ENCODE results near the gene LRRC45. TPM values are rescaled to one million over a fixed set of nuclear protein-coding genes. Genes with fewer than 3 reads are reported as not detected.
A peak's percentile ranks its signal among the peaks of the same experiment; 100 is the strongest.
"Not testable (repeated sequence)": the region's sequence is repeated elsewhere in the genome, so short reads cannot be mapped to it uniquely, and the experiment has no call there.

The LRRC45 gene
- total RNA-seq, 1 experiment from 2014 or later = 35.2 TPM

DNA sequence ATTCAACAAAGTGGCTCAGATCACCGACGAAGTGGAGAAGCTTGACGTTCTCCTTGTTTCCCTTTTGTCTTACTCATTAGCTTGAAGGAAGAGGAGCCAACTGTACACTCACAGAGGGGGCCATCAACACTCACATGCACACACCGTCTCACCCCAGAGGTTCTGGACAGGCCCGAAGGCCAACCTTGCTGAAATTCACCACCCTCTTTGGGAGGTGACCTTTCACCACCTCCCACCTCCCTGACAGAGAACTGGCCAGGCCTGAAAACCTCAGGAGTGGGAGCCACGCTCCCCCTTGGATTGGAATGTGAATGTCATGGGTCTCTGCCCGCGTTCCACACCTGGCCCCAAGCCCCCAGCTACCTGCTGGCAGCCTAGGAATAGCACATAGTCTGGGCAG, 12.4 kb downstream of the LRRC45 start:
- H3K4me3 ChIP-seq = no peak overlapping the region
- DNase-seq (ENCODE audit: low read depth in 1 of 2, low spot score in 2 of 2) = no peak
- H3K4me1 ChIP-seq (replicated peaks) = peaks cover 30% of the 10 kb centered on the region
- no peaks in the 10 kb centered on the region for H3K9me3 ChIP-seq (replicated peaks)
- H3K27me3 ChIP-seq (replicated peaks) = no peaks in the 10 kb centered on the region
- H3K27ac ChIP-seq = no peak overlapping the region
- peaks cover 27% of the 10 kb centered on the region for H3K36me3 ChIP-seq

DNA sequence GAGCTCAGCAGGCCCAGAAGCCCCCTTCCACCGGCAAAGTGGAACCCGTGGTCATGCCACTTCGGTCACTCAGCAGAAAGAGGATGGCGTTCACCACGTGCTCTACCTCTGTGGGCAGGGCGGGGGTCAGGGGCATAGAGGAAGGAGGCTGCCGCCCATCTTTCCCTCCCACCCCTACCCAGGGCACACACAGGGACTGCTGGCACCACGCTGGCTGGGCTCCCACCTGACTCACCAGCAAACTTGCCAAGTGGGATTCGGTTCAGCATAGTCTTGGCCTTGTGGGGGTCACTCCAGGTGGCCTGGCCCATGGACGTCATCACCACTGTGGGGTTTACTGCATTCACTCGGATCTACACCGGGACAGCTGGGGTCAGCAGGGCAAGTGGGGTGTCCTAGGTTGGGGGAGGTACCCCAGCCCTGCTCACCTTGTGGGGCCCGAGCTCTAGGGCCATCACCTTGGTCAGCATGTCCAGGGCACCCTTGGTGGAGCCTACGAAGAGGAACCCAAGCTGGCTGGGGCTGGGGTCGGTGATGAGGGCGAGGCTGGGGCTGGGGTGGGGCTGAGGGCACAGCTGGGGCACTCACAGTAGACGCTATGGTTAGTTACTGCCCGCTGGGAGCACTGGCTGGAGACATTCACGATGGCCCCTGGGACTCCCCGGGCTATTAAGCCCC, 13.0 kb downstream of the LRRC45 start:
- DNase-seq (ENCODE audit: low read depth in 1 of 2, low spot score in 2 of 2) = no peak
- no peaks in the 10 kb centered on the region for H3K27me3 ChIP-seq (replicated peaks)
- peaks cover 24% of the 10 kb centered on the region for H3K4me1 ChIP-seq (replicated peaks)
- H3K4me3 ChIP-seq = peak overlapping the region; percentile 55; the same call in 1 of the 2 replicates
- peaks cover 24% of the 10 kb centered on the region for H3K36me3 ChIP-seq
- no peak overlapping the region for H3K27ac ChIP-seq
- no peaks in the 10 kb centered on the region for H3K9me3 ChIP-seq (replicated peaks)

DNA sequence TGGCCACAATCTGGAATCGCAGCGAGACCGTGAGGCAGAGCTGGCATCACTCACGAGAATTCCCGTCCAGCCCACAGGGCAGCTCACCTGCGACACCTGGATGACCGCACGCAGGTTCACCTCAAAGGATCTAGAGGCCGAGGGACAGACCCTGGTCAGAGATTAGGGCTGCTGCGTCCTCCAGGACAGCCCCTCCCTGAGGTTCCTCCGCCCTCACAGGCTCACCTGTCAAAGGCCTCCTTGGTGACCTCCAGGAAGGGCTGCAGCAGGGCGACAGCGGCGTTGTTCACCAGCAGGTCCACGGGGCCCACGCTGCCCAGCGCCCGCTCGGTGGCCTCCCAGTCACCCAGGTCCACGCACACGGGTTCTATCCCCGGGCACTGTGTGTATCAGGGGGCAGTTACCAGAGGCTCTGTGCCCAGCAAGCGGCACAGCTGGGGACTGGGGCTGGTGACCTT, 13.6 kb downstream of the LRRC45 start:
- Histone ChIP-seq H3K4me1 (replicated peaks) (peaks cover 21% of the 10 kb centered on the region), H3K36me3 (peaks cover 22% of the 10 kb centered on the region), H3K27ac (no peak overlapping the region), H3K4me3 (peak overlapping the region; percentile 55), H3K27me3 (replicated peaks) (no peaks in the 10 kb centered on the region), H3K9me3 (replicated peaks) (no peaks in the 10 kb centered on the region)
- no peak for DNase-seq (ENCODE audit: low read depth in 1 of 2, low spot score in 2 of 2)

DNA sequence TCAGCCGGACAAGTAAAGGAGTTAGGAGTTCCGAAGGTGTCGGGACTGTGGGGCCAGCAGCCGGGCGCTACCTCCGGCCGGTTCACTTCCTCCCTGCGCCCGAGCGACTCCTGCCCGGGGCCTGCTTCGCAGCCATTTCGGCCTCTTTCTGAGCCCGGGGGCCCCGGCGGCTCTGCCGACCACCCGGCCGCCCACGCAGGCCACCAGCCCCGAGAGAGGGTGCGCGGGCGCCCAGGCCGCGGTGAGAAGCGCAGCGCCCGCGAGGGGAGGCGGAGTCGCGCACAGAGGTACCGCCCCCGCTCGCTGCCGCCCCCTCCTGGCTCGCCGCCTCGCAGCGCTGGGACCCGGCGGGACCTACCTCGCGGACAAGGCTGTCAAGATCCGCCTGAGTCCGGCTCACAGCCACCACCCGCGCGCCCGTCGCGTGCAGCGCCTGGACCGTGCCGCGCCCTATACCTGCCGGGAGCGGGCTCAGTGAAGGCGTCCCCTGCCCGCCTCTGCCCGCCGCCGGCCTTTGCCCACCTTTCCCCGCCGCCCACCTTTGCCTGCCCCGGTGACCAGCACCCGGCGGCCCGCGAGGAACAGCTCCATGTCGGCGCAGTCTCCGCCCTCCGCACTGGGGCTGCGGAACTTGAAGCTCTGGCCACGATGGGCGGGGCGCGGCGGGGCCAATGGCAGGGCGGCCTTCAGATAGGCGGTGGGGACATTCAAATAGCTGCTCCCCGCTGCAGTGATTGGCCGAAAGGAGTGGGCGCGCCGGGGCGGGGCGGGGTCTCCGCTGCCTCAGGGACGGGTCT, 14.2 kb downstream of the LRRC45 start, which contains the start of gene DCXR:
TSS of gene DCXR (minus strand) at position 606 of the 797 bp plus-strand sequence. CDS start at position 591, 15 bp downstream.
- no peaks in the 10 kb centered on the region for H3K27me3 ChIP-seq (replicated peaks)
- peak within 1 kb of the TSS; percentile 55 for H3K4me3 ChIP-seq
- DNase-seq (ENCODE audit: low read depth in 1 of 2, low spot score in 2 of 2) = peak; percentile 99
- peaks cover 22% of the 10 kb centered on the region for H3K36me3 ChIP-seq
- H3K27ac ChIP-seq = peak within 1 kb of the TSS; percentile 59
- peaks cover 16% of the 10 kb centered on the region for H3K4me1 ChIP-seq (replicated peaks)
- no peaks in the 10 kb centered on the region for H3K9me3 ChIP-seq (replicated peaks)

DNA sequence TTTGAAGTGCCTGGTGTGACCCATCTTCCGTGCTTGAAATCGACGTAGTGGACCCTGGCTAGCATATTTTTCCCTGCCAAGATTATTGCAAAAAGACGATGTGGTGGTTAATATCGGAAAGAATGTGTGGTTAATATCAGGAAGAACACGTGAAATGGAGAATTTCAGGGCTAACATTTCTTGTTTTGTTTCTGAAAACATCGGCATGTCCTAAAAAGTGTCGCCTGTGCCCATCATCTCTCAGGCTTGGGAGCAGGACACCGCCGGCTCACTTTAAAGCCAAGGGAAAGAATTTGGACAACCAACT, 14.7 kb downstream of the LRRC45 start:
- Histone ChIP-seq H3K9me3 (replicated peaks) (no peaks in the 10 kb centered on the region), H3K27ac (no peak overlapping the region), H3K4me3 (peak overlapping the region; percentile 55), H3K36me3 (peaks cover 22% of the 10 kb centered on the region), H3K4me1 (replicated peaks) (peaks cover 16% of the 10 kb centered on the region), H3K27me3 (replicated peaks) (no peaks in the 10 kb centered on the region)
- no peak for DNase-seq (ENCODE audit: low read depth in 1 of 2, low spot score in 2 of 2)

DNA sequence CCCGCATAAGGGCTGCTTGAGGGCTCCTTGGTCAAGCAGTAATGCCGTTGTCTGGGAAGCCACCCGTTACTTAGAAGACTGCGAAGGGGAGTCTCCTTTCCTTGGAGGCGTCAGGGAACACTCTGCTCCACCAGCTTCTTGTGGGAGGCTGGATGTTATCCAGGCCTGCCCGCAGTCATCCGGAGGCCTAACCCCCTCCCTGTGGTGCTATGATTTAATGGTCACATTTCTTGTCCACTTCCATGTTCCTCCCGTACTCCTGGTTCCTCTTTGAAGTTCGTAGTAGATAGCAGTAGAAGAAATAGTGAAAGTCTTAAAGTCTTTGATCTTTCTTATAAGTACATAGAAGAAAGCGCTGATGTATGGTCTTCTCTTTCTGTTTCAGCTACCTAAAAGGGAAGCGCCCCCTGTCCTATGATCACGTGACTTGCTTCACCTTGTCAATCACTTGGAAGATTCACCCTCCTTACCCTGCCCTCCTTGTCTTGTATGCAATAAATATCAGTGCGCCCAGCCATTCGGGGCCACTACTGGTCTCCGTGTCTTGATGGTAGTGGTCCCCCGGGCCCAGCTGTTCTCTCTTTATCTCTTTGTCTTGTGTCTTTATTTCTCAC, 15.8 kb downstream of the LRRC45 start:
- peaks cover 16% of the 10 kb centered on the region for H3K4me1 ChIP-seq (replicated peaks)
- peaks cover 22% of the 10 kb centered on the region for H3K36me3 ChIP-seq
- not testable (repeated sequence) for H3K4me3 ChIP-seq; H3K9me3 ChIP-seq (replicated peaks); H3K27me3 ChIP-seq (replicated peaks); DNase-seq (ENCODE audit: low read depth in 1 of 2, low spot score in 2 of 2); H3K27ac ChIP-seq

DNA sequence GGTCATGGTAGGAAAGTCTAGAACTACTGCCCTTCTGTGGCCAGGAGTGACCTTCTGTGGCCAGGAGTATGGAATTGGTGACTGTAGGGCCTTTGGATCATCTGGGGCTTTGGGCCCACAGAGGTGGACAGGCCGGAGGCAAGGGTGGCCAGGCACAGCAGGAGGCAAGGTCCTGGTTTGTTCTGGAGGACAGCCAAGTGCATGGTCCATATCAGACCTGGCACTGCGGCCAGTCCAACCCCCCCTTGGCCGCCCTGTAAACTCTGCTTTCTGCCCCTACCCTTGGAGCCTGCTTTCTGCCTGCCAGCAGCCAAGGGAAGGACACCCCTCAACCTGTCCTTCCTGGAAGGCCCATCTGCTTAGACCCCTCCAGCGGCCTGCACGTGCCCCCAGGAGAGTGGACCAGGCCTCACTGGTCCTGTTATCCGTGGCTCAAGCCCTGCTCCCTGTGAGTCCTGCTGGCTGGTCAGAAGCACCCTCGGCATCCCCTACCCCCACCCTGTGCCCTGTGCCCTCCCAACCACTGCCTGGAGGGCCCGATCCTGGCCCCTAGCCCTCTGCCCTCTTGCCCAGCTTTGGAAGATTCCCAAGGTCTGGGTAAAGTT, 16.7 kb downstream of the LRRC45 start:
- H3K4me3 ChIP-seq = no peak overlapping the region
- no peaks in the 10 kb centered on the region for H3K9me3 ChIP-seq (replicated peaks)
- H3K27ac ChIP-seq = no peak overlapping the region
- peaks cover 16% of the 10 kb centered on the region for H3K4me1 ChIP-seq (replicated peaks)
- no peaks in the 10 kb centered on the region for H3K27me3 ChIP-seq (replicated peaks)
- H3K36me3 ChIP-seq = peaks cover 22% of the 10 kb centered on the region
- no peak for DNase-seq (ENCODE audit: low read depth in 1 of 2, low spot score in 2 of 2)

DNA sequence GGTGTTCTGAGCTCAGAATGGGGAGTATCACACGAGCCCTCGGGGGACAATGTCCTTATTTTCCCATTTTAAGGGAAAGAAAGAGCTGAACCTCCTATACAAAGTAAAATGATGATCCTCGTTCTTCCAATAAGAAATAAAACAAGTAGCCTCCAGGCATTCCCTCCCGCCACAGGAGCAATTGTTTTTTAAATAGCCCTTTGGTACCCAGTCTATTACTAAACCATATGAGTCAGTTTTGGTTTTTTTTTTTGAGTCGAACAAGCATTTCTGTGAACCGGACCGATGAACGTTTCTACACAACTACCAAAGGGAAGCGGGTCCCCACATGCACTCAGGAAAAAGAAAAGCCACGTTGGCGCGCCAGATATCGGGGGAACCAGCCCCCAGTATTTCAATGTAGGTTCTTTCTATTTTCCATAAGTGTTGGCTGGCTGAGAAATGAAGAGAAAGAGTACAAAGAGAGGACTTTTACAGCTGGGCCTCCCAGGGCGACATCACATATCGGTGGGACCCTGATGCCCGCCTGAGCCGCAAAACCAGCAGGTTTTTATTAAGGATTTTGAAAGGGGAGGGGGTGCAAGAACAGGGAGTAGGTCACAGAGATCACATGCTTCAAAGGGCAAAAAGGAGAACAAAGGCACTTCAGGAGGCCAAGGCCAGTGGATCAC, 18.2 kb downstream of the LRRC45 start:
- H3K4me3 ChIP-seq = no peak overlapping the region
- no peak overlapping the region for H3K27ac ChIP-seq
- H3K9me3 ChIP-seq (replicated peaks) = no peaks in the 10 kb centered on the region
- no peak for DNase-seq (ENCODE audit: low read depth in 1 of 2, low spot score in 2 of 2)
- H3K4me1 ChIP-seq (replicated peaks) = peaks cover 13% of the 10 kb centered on the region
- peaks cover 9% of the 10 kb centered on the region for H3K36me3 ChIP-seq
- no peaks in the 10 kb centered on the region for H3K27me3 ChIP-seq (replicated peaks)

DNA sequence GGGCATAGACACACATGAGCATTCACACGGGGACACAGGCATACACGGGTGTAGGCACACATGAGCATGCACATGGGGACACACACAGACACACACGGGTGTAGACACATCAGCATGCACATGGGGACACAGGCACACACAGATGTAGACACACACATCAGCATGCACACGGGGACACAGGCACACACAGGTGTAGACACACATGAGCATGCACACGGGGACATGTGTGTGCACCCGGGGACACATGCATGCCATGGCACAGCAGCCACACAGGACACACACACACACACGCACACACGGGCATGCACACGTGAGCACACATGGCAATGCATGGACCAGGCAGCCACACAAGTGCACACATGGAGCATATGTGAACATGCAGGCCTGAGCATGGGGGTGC, 19.5 kb downstream of the LRRC45 start:
- Histone ChIP-seq H3K4me3 (no peak overlapping the region), H3K9me3 (replicated peaks) (no peaks in the 10 kb centered on the region), H3K27me3 (replicated peaks) (no peaks in the 10 kb centered on the region), H3K36me3 (peaks cover 7% of the 10 kb centered on the region), H3K27ac (no peak overlapping the region), H3K4me1 (replicated peaks) (peaks cover 5% of the 10 kb centered on the region)
- DNase-seq (ENCODE audit: low read depth in 1 of 2, low spot score in 2 of 2) = no peak

DNA sequence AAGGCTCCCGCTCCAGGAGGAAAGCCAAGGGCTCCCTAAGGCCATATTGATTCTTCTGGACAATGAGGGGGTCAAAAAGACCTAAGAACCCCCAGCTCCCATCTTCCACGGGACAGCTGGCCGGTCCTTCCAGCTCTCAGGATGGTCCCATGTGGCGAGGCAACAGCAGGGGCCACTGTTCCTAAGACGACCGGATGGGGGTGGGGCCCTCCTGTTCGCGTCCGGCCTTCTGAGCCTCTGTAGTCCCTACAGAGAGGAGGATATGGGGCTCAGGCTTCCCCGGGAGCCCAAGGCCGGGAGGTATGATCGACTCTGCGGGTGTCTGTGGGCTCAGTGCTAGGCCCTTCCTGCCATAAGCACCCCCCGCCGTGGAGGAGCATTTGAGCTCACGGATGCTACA, 20.4 kb downstream of the LRRC45 start:
- Histone ChIP-seq H3K4me1 (replicated peaks) (no peaks in the 10 kb centered on the region), H3K36me3 (peaks cover 16% of the 10 kb centered on the region), H3K27me3 (replicated peaks) (no peaks in the 10 kb centered on the region), H3K4me3 (no peak overlapping the region), H3K27ac (no peak overlapping the region), H3K9me3 (replicated peaks) (no peaks in the 10 kb centered on the region)
- no peak for DNase-seq (ENCODE audit: low read depth in 1 of 2, low spot score in 2 of 2)

DNA sequence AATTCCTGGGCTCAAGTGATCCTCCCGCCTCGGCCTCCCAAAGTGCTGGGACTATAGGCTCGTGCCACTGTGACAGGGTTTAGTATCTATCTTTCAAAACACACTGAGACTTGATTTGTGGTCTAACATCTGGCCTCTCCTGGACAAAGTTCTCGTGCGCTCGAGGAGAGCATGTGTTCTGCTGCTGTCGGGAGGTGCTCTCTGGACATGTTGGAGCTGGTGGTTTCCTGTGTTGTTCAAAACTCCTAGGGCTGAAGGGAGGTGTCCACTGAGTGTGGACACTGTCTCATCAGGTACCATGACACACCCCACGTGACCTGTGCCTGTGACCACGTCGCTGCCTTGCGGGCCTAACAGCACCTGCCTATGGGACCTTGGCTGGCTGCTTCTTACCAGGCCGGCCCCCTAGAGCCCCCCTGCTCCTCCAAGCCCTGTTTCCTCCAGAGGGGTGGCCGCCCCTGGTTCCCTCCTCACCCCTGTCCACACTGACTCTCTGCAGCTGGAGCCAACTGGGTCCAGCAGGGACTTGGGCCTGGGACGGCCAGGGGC, 22.9 kb downstream of the LRRC45 start:
- H3K36me3 ChIP-seq = peaks cover 40% of the 10 kb centered on the region
- no peak for DNase-seq (ENCODE audit: low read depth in 1 of 2, low spot score in 2 of 2)

DNA sequence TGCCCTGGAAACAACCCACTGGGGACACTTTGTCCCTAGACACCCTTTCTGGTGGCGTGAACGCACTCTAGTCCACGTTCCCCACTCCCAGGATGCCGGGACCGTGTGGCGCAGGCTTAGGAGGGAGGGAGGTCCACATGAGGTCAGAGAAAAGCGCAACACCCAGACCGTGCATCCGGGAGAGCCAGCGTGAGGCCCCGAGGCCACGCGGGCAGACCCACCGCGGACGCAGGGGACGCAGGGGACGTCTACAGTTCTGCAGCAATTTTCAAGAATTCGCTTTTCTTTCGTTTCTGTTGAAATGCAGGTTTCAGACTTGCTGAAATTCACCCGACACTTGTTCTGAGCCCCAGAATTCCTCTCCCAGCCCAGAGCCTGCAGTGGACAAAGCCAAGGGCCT, 23.8 kb downstream of the LRRC45 start:
- no peaks in the 10 kb centered on the region for H3K9me3 ChIP-seq (replicated peaks)
- peaks cover 11% of the 10 kb centered on the region for H3K4me1 ChIP-seq (replicated peaks)
- no peak overlapping the region for H3K27ac ChIP-seq
- no peak overlapping the region for H3K4me3 ChIP-seq
- DNase-seq (ENCODE audit: low read depth in 1 of 2, low spot score in 2 of 2) = no peak
- peaks cover 43% of the 10 kb centered on the region for H3K36me3 ChIP-seq
- no peaks in the 10 kb centered on the region for H3K27me3 ChIP-seq (replicated peaks)

More for the DNA sequence above, 22.9 kb downstream of the LRRC45 start:
- Histone ChIP-seq H3K27me3 (replicated peaks) (no peaks in the 10 kb centered on the region), H3K4me1 (replicated peaks) (peaks cover 8% of the 10 kb centered on the region), H3K4me3 (no peak overlapping the region), H3K9me3 (replicated peaks) (no peaks in the 10 kb centered on the region), H3K27ac (no peak overlapping the region)

DNA sequence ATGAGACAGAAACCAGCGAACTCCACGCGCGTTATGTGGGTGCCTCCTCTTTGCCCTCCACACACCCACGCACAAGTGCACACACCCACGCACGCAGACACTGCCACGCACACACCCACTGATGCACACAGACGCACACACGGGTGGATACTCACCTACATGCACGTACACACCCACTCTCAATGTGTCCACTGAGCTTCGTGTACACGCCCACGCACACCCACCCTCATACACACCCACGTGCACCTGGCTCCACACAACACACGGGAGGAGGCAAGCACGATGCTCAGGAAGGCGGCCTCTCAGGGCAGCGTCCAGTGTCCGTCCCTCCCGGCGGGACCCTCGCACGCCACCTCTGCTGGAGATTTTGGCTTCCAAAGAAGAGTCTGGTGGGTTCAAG, 24.3 kb downstream of the LRRC45 start:
- no peak for DNase-seq (ENCODE audit: low read depth in 1 of 2, low spot score in 2 of 2)
- H3K9me3 ChIP-seq (replicated peaks) = no peaks in the 10 kb centered on the region
- peaks cover 48% of the 10 kb centered on the region for H3K36me3 ChIP-seq
- H3K27ac ChIP-seq = no peak overlapping the region
- H3K4me1 ChIP-seq (replicated peaks) = peaks cover 14% of the 10 kb centered on the region
- no peak overlapping the region for H3K4me3 ChIP-seq
- H3K27me3 ChIP-seq (replicated peaks) = no peaks in the 10 kb centered on the region

All from SJSA1 (cell line).